Endothelial cell (in vitro differentiated cells): ENCODE measurements around the gene POLE. TPM values are rescaled to one million over a fixed set of nuclear protein-coding genes. Genes with fewer than 3 reads are reported as not detected.

ENCODE experiments used
- DNase-seq: peaks from one replicate; pipeline ENCODE4 v3.0.0; 2021; ENCODE audit warnings: low spot score
- H3K27ac Mint-ChIP-seq: one replicate; pipeline ENCODE4 v1.8.0; 2021; ENCODE audit warnings: mixed read lengths, inconsistent platforms; ENCODE audit not compliant: unreplicated experiment
- H3K27me3 Mint-ChIP-seq: one replicate; pipeline ENCODE4 v1.8.0; 2021; ENCODE audit warnings: mild to moderate bottlenecking, moderate library complexity, mixed read lengths, inconsistent platforms; ENCODE audit not compliant: unreplicated experiment
- H3K36me3 Mint-ChIP-seq: one replicate; pipeline ENCODE4 v1.8.0; 2021; ENCODE audit warnings: mild to moderate bottlenecking, low read depth, mixed read lengths, inconsistent platforms; ENCODE audit not compliant: unreplicated experiment
- H3K4me1 Mint-ChIP-seq: one replicate; pipeline ENCODE4 v1.8.0; 2021; ENCODE audit warnings: mild to moderate bottlenecking, mixed read lengths, inconsistent platforms; ENCODE audit not compliant: unreplicated experiment
- H3K4me3 Mint-ChIP-seq: one replicate; pipeline ENCODE4 v1.8.0; 2021; ENCODE audit warnings: mild to moderate bottlenecking, mixed read lengths, inconsistent platforms; ENCODE audit not compliant: unreplicated experiment
- H3K9me3 Mint-ChIP-seq: one replicate; pipeline ENCODE4 v1.8.0; 2021; ENCODE audit warnings: mixed read lengths, inconsistent platforms; ENCODE audit not compliant: unreplicated experiment
- total RNA-seq: library from RNA; stranded (reverse); fragmentation: NEBNext Ultra II Directional; extraction: Animal tissue kit (Norgen Biotek cat#: 25700); gene quantifications from one replicate; pipeline ENCODE4 v1.2.1, GENCODE V29; 2021; ENCODE audit not compliant: unreplicated experiment
- TF ChIP-seq, protein P1 (sequence below): fragments of 200-600 bp; sonication (generic); IDR thresholded peaks from one replicate; pipeline ENCODE4 v1.5.0; 2021; ENCODE audit warnings: antibody characterized with exemption; ENCODE audit not compliant: unreplicated experiment

Gene POLE
- total RNA-seq, 1 donor from 2014 or later = 137 TPM

DNA sequence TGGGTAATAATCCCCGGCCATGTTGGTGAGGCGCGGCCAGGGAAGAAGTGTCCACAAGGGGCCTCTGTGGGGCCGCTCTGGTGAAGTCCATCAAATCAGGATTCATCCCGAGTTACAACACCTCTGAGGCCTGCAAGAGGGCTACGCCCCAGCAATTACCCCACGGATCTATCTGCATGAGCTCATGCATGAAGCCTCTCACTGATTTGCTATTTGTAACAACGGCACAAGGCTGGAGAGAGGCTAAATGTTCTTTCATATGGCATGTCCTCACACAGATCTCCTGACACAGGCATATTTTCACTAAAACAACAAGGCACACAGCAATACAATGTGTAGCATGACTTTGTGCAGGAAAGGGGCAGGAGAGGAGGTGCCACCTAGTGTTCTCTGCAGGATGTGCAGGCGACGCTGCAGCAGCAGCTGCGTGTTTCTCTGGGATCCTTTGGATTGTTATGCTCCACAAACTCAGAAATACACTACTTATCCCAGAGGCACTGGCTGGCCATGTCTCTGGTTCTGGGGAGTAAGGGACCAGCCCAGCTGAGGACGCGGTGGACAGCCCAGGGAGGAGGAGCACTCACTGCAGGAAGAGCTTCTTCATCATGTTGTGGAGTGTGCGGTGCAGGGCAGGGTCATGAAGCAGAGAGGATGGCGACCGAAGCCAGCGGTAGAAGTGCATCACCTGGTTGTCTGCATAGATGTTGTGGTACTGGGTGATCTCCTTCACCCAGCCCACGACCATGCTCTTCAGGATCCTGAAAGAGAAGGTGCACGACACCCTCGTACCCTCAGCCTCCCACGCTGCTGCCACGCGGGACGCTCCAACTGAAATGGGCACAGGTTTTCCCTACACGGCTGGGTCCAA lies 48.4 kb downstream of the POLE start:
- Mint-ChIP-seq H3K36me3 (peaks cover 72% of the 10 kb centered on the region), H3K27me3 (peaks cover 23% of the 10 kb centered on the region), H3K9me3 (no peaks in the 10 kb centered on the region), H3K4me3 (no peak overlapping the region), H3K27ac (peak overlapping the region; percentile 39), H3K4me1 (peaks cover 4% of the 10 kb centered on the region)
- TF ChIP-seq, protein P1, sequence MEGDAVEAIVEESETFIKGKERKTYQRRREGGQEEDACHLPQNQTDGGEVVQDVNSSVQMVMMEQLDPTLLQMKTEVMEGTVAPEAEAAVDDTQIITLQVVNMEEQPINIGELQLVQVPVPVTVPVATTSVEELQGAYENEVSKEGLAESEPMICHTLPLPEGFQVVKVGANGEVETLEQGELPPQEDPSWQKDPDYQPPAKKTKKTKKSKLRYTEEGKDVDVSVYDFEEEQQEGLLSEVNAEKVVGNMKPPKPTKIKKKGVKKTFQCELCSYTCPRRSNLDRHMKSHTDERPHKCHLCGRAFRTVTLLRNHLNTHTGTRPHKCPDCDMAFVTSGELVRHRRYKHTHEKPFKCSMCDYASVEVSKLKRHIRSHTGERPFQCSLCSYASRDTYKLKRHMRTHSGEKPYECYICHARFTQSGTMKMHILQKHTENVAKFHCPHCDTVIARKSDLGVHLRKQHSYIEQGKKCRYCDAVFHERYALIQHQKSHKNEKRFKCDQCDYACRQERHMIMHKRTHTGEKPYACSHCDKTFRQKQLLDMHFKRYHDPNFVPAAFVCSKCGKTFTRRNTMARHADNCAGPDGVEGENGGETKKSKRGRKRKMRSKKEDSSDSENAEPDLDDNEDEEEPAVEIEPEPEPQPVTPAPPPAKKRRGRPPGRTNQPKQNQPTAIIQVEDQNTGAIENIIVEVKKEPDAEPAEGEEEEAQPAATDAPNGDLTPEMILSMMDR = peak; percentile 64
- DNase-seq = peak; percentile 40

DNA sequence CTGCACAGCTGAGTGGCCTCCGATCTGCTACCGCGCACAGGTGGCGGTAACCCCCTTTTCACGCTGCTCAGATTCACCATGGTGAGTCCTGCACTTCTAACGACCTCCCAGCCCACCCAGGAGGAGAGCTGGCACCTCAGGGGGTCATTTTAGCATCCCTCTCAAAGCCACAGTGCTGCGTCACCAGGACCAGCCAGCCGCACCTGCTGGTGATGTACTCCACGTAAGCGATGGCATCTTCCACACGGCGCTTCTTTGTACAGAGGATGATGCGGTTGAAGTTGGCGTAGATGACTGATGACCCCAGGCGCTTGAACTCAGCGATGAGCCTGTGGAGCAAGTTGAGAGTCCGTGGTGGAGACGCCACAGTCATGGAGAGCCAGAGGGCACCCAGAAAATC lies 49.3 kb downstream of the POLE start:
- H3K4me1 Mint-ChIP-seq = peaks cover 4% of the 10 kb centered on the region
- H3K36me3 Mint-ChIP-seq = peaks cover 74% of the 10 kb centered on the region
- no peak overlapping the region for H3K27ac Mint-ChIP-seq
- TF ChIP-seq, protein P1 = no peak
- H3K9me3 Mint-ChIP-seq = no peaks in the 10 kb centered on the region
- no peak for DNase-seq
- H3K4me3 Mint-ChIP-seq = no peak overlapping the region
- H3K27me3 Mint-ChIP-seq = peaks cover 23% of the 10 kb centered on the region

DNA sequence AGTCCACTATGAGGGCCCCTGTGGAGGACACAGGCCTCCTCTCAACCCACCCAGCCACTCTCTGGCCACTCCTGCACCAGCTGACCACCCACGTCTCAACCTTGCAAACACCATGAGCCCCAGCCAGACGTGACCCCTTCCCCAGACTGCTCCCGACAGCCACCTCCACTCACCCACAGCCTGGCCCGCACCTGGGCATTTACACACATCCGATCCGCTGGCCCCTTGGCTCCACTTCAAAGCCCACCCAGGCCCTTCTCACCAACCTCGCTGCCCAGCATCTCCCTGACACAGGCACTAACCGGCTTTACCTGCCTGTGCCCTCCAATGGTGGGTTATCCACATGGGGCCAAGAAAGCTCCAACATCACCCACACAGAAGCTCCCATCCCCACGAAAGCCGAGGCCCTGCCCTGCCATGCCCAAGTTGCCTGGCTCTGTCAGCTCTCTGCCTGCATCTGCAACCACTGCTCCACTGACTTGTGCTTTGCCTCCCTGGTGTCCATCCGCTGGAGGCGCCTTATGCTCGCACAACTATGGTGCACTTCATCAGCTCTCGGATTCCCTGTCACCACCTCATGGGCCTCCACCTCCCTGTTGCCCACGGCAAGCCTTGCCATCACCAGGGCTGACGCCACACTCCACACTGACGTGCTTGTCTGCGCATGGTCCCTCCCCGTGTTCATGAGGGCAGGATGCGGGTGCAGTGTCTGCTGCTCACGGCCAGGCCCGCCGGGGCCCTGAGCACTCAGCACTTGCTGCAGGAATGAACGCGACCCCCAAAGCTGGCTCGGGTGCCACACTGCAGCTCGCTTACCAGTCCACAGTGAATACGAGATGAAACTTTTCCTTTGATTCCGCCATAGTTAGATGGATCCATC lies 51.8 kb downstream of the POLE start:
- DNase-seq = no peak
- Mint-ChIP-seq H3K27me3 (peaks cover 20% of the 10 kb centered on the region), H3K4me3 (peak overlapping the region; percentile 71), H3K9me3 (no peaks in the 10 kb centered on the region), H3K4me1 (peaks cover 4% of the 10 kb centered on the region), H3K27ac (peak overlapping the region; percentile 52), H3K36me3 (peaks cover 79% of the 10 kb centered on the region)
- TF ChIP-seq, protein P1 = no peak

DNA sequence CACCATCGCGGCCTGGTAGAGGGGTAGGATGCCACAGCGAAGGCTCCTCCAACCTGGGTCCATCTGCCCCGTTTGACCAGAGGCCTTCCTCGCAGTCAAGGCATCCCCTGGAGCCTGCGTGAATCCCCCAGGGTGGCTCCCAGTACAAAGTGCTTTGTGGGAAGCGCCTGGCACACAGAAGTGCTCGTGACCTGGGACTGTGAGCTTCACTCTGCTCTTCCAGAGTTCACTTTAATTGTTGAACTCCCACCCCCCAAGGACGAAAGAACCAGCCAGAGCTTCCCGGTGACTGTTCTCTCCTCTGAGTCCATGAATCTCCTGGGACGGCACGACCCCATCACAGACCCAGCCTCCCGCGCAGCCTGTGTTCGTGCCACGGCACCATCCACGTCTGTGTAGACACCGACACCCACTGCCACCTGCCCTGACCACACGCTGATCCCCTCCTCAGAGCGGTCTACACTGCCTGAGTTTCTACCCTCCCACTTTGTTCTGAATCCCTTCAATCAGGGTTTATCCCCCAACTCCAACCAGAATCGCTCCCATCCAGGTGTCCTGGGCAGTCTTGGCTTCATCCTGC lies 52.6 kb downstream of the POLE start:
- TF ChIP-seq, protein P1 = no peak
- Mint-ChIP-seq H3K4me3 (peak overlapping the region; percentile 71), H3K4me1 (peaks cover 4% of the 10 kb centered on the region), H3K27ac (no peak overlapping the region), H3K9me3 (no peaks in the 10 kb centered on the region), H3K36me3 (peaks cover 87% of the 10 kb centered on the region), H3K27me3 (peaks cover 19% of the 10 kb centered on the region)
- no peak for DNase-seq
